ENCODE measurements around the gene FAM120A.

- TF ChIP-seq EP300 (IDR thresholded peaks at IDR 0.05): no peak
- TF ChIP-seq CTCF (IDR thresholded peaks at IDR 0.05): no peak
Measured at GRCh38 chr9:93596399-93596798, 144.9 kb downstream of the FAM120A start.
